ACHN (cell line): ENCODE data around the gene FAM3B.

Experiments
- DNase-seq: peaks from one replicate; pipeline ENCODE4 v3.0.0-alpha.2; 2015
- in situ Hi-C: cut with HindIII; loops from 2 replicates; pipeline ENCODE4 v1.10.0; 2017; ENCODE audit warnings: low sequenced_read_pairs, low pct_ligation_motif_present, low pct_unique_long_range_greater_than_20kb

The FAM3B gene

GRCh38 chr21:41315726-41316125 is 875 bp upstream of the FAM3B start:
- in situ Hi-C loops: no loop called here
- DNase-seq: no peak

- in situ Hi-C loops: no loop called here
These were observed 427 bp downstream of the FAM3B start for GRCh38 chr21:41317063-41317392.

GRCh38 chr21:41317458-41317857 is 857 bp downstream of the FAM3B start:
- in situ Hi-C loops: no loop called here
- DNase-seq: no peak

More at GRCh38 chr21:41317063-41317392, 427 bp downstream of the FAM3B start:
- no peak for DNase-seq

- DNase-seq: no peak
- in situ Hi-C loops: no loop called here
These were observed 1.6 kb downstream of the FAM3B start for GRCh38 chr21:41318218-41318617.

- in situ Hi-C loops: no loop called here
- no peak for DNase-seq
These were observed 2.7 kb downstream of the FAM3B start for GRCh38 chr21:41319273-41319672.

- no peak for DNase-seq
- in situ Hi-C loops: no loop called here
These were observed 4.8 kb downstream of the FAM3B start for GRCh38 chr21:41321211-41321907.

- in situ Hi-C loops: no loop called here
- DNase-seq: no peak
These were observed 5.4 kb downstream of the FAM3B start for GRCh38 chr21:41321908-41322495.

GRCh38 chr21:41322496-41323382 is 6.1 kb downstream of the FAM3B start:
- DNase-seq: no peak
- in situ Hi-C loops: no loop called here

- DNase-seq: no peak
- in situ Hi-C loops: no loop called here
These were observed 8.7 kb downstream of the FAM3B start for GRCh38 chr21:41325138-41325912.

- in situ Hi-C loops: no loop called here
- no peak for DNase-seq
These were observed 9.9 kb downstream of the FAM3B start for GRCh38 chr21:41326414-41327080.

- in situ Hi-C loops: no loop called here
- DNase-seq: no peak
These were observed 11.2 kb downstream of the FAM3B start for GRCh38 chr21:41327753-41328152.

GRCh38 chr21:41328660-41329607 is 12.3 kb downstream of the FAM3B start:
- in situ Hi-C loops: no loop called here
- DNase-seq: no peak

GRCh38 chr21:41333752-41334151 is 17.2 kb downstream of the FAM3B start:
- in situ Hi-C loops: no loop called here
- DNase-seq: no peak

GRCh38 chr21:41337515-41337914 is 20.9 kb downstream of the FAM3B start:
- DNase-seq: no peak
- in situ Hi-C loops: no loop called here

GRCh38 chr21:41338455-41338854 is 21.9 kb downstream of the FAM3B start:
- in situ Hi-C loops: no loop called here

GRCh38 chr21:41342035-41342434 is 25.4 kb downstream of the FAM3B start:
- DNase-seq: no peak
- in situ Hi-C loops: no loop called here

More at GRCh38 chr21:41338455-41338854, 21.9 kb downstream of the FAM3B start:
- no peak for DNase-seq

GRCh38 chr21:41344146-41344545 is 27.5 kb downstream of the FAM3B start:
- DNase-seq: no peak
- in situ Hi-C loops: no loop called here
